CD14-positive monocyte (primary cell): ENCODE results near the gene SORBS2. TPM values are rescaled to one million over a fixed set of nuclear protein-coding genes. Genes with fewer than 3 reads are reported as not detected.

ENCODE experiments used
- DNase-seq, 3 donors: peaks; one replicate each; pipeline ENCODE4 v3.0.0-alpha.2; 2011 to 2022
- H2AFZ ChIP-seq: 2 replicates; pipeline ENCODE4 v1.6.0; 2012; ENCODE audit warnings: mild to moderate bottlenecking, low read depth, low read length, inconsistent platforms; ENCODE audit not compliant: insufficient read depth, poor library complexity, severe bottlenecking
- H3K27ac ChIP-seq, 2 donors: 1 replicate in 1 of 2; 2 replicates in 1 of 2; pipeline ENCODE4 v1.5.1; 2012 to 2013; ENCODE audit warnings: low read length in 2 of 2, control low read depth in 1 of 2, inconsistent platforms in 1 of 2, low read depth in 1 of 2, mild to moderate bottlenecking in 1 of 2
- H3K27me3 ChIP-seq, 2 donors: one replicate each; pipeline versions ENCODE4 v1.6.0 to v1.6.1; 2011 to 2013; ENCODE audit warnings: low read length in 2 of 2; ENCODE audit not compliant: control insufficient read depth in 2 of 2, insufficient read depth in 2 of 2
- H3K36me3 ChIP-seq, 2 donors: replicated peaks in 1 of 2; 1 replicate in 1 of 2; 2 replicates in 1 of 2; pipeline versions ENCODE4 v1.5.1 to v1.6.1; 2012 to 2013; ENCODE audit warnings: low read length in 2 of 2, control low read depth in 1 of 2, inconsistent platforms in 1 of 2, mild to moderate bottlenecking in 1 of 2; ENCODE audit not compliant: insufficient read depth in 2 of 2, control insufficient read depth in 1 of 2
- H3K4me1 ChIP-seq, 2 donors: 1 replicate in 1 of 2; 2 replicates in 1 of 2; pipeline versions ENCODE4 v1.5.1 to v1.6.1; 2012 to 2013; ENCODE audit warnings: low read length in 2 of 2, control low read depth in 1 of 2, inconsistent platforms in 1 of 2, mild to moderate bottlenecking in 1 of 2, moderate library complexity in 1 of 2; ENCODE audit not compliant: insufficient read depth in 2 of 2, control insufficient read depth in 1 of 2
- H3K4me2 ChIP-seq: replicated peaks from 2 replicates; pipeline ENCODE3; 2012; ENCODE audit warnings: low read length, moderate library complexity, mild to moderate bottlenecking; ENCODE audit not compliant: poor library complexity, severe bottlenecking; ENCODE audit errors: extremely low read depth
- H3K4me3 ChIP-seq, 3 experiments: fragments of 200-600 bp in 1 of 3; sonication (generic) in 1 of 3; replicated peaks in 1 of 3; 1 replicate in 2 of 3; 2 replicates in 1 of 3; pipeline ENCODE4 v1.5.1; 2011 to 2013; ENCODE audit warnings: low read length in 3 of 3, mild to moderate bottlenecking in 3 of 3, control low read depth in 2 of 3, low read depth in 2 of 3, inconsistent platforms in 1 of 3, moderate library complexity in 1 of 3
- H3K79me2 ChIP-seq: 2 replicates; pipeline ENCODE4 v1.6.0; 2012; ENCODE audit warnings: mild to moderate bottlenecking, control low read depth, inconsistent platforms, low read length, moderate library complexity; ENCODE audit not compliant: insufficient read depth
- H3K9ac ChIP-seq: 2 replicates; pipeline ENCODE4 v1.6.0; 2017; ENCODE audit warnings: low read length, mild to moderate bottlenecking; ENCODE audit not compliant: insufficient read depth, poor library complexity, severe bottlenecking
- H3K9me3 ChIP-seq, 2 donors: replicated peaks in 1 of 2; 1 replicate in 1 of 2; 2 replicates in 1 of 2; pipeline versions ENCODE4 v1.5.1 to v1.6.1; 2012 to 2013; ENCODE audit warnings: low read length in 2 of 2, control low read depth in 1 of 2; ENCODE audit not compliant: control insufficient read depth in 1 of 2, insufficient read depth in 1 of 2
- H4K20me1 ChIP-seq: 2 replicates; pipeline ENCODE4 v1.6.0; 2012; ENCODE audit warnings: mild to moderate bottlenecking, low read length, control low read depth, moderate library complexity; ENCODE audit not compliant: insufficient read depth
- H3K27ac Mint-ChIP-seq, 7 donors: one replicate each; pipeline ENCODE4 v1.8.0; 2020; ENCODE audit warnings: mild to moderate bottlenecking in 7 of 7, mixed read lengths in 7 of 7, moderate library complexity in 6 of 7, inconsistent platforms in 2 of 7
- H3K27me3 Mint-ChIP-seq, 3 donors: one replicate each; pipeline ENCODE4 v1.8.0; 2021 to 2022; ENCODE audit warnings: low read depth in 3 of 3, mild to moderate bottlenecking in 3 of 3, mixed read lengths in 3 of 3, moderate library complexity in 3 of 3, inconsistent platforms in 1 of 3
- H3K36me3 Mint-ChIP-seq, 2 donors: one replicate each; pipeline ENCODE4 v1.8.0; 2020; ENCODE audit warnings: mixed read lengths in 2 of 2, inconsistent platforms in 1 of 2, mild to moderate bottlenecking in 1 of 2
- H3K4me1 Mint-ChIP-seq: one replicate; pipeline ENCODE4 v1.8.0; 2020; ENCODE audit warnings: mild to moderate bottlenecking, mixed read lengths
- H3K4me3 Mint-ChIP-seq, 2 donors: one replicate each; pipeline ENCODE4 v1.8.0; 2020; ENCODE audit warnings: mild to moderate bottlenecking in 2 of 2, mixed read lengths in 2 of 2, moderate library complexity in 1 of 2
- H3K9me3 Mint-ChIP-seq, 7 donors: one replicate each; pipeline ENCODE4 v1.8.0; 2020 to 2022; ENCODE audit warnings: mixed read lengths in 7 of 7, mild to moderate bottlenecking in 6 of 7, moderate library complexity in 6 of 7, inconsistent platforms in 2 of 7
- CTCF ChIP-seq: fragments of 200-600 bp; IDR thresholded peaks from one replicate; pipeline ENCODE4 v1.8.0; 2022; ENCODE audit warnings: antibody characterized with exemption, mild to moderate bottlenecking
- WGBS: methylation state at CpG from one replicate; pipeline ENCODE4 v1.1.5; 2013; ENCODE audit warnings: missing lambda C conversion rate; ENCODE audit not compliant: insufficient coverage; 5-methylcytosine and 5-hydroxymethylcytosine counted together
- intact Hi-C, 2 donors: fragments of 100-400 bp; cut with micrococcal nuclease; formaldehyde crosslinking; loops; one replicate each; pipeline versions ENCODE4 v1.15.0 to v1.15.1; 2023
- polyA plus RNA-seq, 3 donors: library from polyadenylated mRNA; depleted of rRNA in 1 of 3; unstranded in 2 of 3; stranded (reverse) in 1 of 3; fragments of 300-500 nt in 2 of 3; fragments of >200 nt in 1 of 3; fragmentation: Illumina TruSeq in 2 of 3; gene quantifications; 1 replicate in 2 of 3; 2 replicates in 1 of 3; pipeline ENCODE4 v1.2.3, GENCODE V29; 2012 to 2021

The SORBS2 gene
- polyA plus RNA-seq, 3 donors: not detected

GRCh38 chr4:185638093-185638492, 173.9 kb downstream of the SORBS2 start:
- H3K27me3 ChIP-seq: peaks cover 23 to 38% of the 10 kb centered on the region in 2 donors
- H3K79me2 ChIP-seq: no peaks in the 10 kb centered on the region
- no peaks in the 10 kb centered on the region for H3K4me1 ChIP-seq
- Mint-ChIP-seq H3K27me3 (peaks cover 32 to 45% (median 37%) of the 10 kb centered on the region in 3 donors), H3K36me3 (no peaks in the 10 kb centered on the region), H3K27ac (no peak overlapping the region), H3K4me1 (no peaks in the 10 kb centered on the region), H3K9me3 (peaks cover 0 to 2% (median 0%) of the 10 kb centered on the region in 7 donors), H3K4me3 (peak overlapping the region in 1 of 2 donors; percentile 47)
- no peak for DNase-seq
- intact Hi-C loops: no loop called here
- no peak overlapping the region for H3K27ac ChIP-seq
- no peak overlapping the region for H3K9ac ChIP-seq
- no peak overlapping the region for H3K4me3 ChIP-seq
- H3K9me3 ChIP-seq: peaks cover 0 to 8% of the 10 kb centered on the region in 2 donors
- H3K4me2 ChIP-seq: no peak overlapping the region
- TF ChIP-seq CTCF: no peak
- WGBS: 13% methylated on average over 7 of the region's 15 CpGs
- no peaks in the 10 kb centered on the region for H4K20me1 ChIP-seq
- no peak overlapping the region for H2AFZ ChIP-seq
- H3K36me3 ChIP-seq: no peaks in the 10 kb centered on the region

DNA sequence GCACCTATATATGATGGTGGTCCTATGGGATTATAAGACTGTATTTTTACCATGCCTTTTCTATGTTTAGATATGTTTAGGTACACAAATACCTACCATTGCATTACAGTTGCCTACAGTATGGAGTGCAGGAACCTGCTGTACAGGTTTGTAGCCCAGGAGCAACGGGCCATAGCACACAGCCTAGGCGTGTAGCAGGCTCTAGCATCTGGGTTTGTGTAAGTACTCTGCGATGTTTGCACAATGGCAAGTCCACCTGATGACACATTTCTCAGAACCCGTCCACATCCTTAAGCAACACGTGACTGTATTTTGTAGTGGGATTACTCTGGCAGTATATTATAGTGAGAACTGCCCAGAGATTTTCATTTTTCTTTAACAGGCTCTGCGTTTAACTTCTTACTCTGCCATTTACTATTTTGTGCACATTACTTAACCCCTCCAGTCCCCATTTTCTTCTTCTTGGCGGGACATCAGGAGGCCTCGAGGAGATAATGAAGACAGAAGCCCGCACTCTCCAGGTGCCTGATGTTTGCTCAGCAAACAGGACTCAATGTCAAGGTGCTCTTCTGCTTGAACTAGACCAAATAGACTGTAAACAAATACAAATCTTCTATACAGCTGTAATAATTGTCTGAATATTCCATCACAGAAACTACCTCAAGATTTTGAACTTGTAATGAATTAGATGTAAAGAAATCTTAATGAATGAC, 174.7 kb downstream of the SORBS2 start:
- Histone ChIP-seq H2AFZ (no peak overlapping the region), H3K4me1 (no peaks in the 10 kb centered on the region), H3K9ac (no peak overlapping the region), H3K4me2 (no peak overlapping the region), H4K20me1 (no peaks in the 10 kb centered on the region), H3K4me3 (no peak overlapping the region), H3K36me3 (no peaks in the 10 kb centered on the region), H3K79me2 (no peaks in the 10 kb centered on the region), H3K27me3 (peaks cover 23 to 38% of the 10 kb centered on the region in 2 donors), H3K27ac (no peak overlapping the region), H3K9me3 (peaks cover 0 to 8% of the 10 kb centered on the region in 2 donors)
- DNase-seq: no peak
- Mint-ChIP-seq H3K4me3 (peak overlapping the region in 1 of 2 donors; percentile 0), H3K9me3 (peaks cover 0 to 2% (median 0%) of the 10 kb centered on the region in 7 donors), H3K27ac (no peak overlapping the region), H3K4me1 (no peaks in the 10 kb centered on the region), H3K27me3 (peaks cover 30 to 40% (median 36%) of the 10 kb centered on the region in 3 donors), H3K36me3 (no peaks in the 10 kb centered on the region)
- no peak for TF ChIP-seq CTCF
- intact Hi-C loops: no loop called here
- WGBS: 100% methylated on average over 1 of the region's 9 CpGs
